GM10266 (cell line): ENCODE measurements around the gene UGT2B7.

ENCODE experiments used
- DNase-seq: peaks from one replicate; pipeline ENCODE4 v3.0.0; 2012; ENCODE audit errors: extremely low spot score
- CTCF ChIP-seq: IDR thresholded peaks from 2 replicates; pipeline ENCODE4 v1.5.1; 2012; ENCODE audit warnings: mild to moderate bottlenecking, low read depth; ENCODE audit not compliant: control insufficient read depth, insufficient read depth; ENCODE audit errors: missing control alignments

The UGT2B7 gene

GRCh38 chr4:69070590-69070989 lies 25.7 kb upstream of the UGT2B7 start:
- TF ChIP-seq CTCF, result no peak
- DNase-seq, result no peak

GRCh38 chr4:69071286-69071685 lies 25.0 kb upstream of the UGT2B7 start:
- TF ChIP-seq CTCF, result no peak
- DNase-seq, result no peak

GRCh38 chr4:69073375-69073774 lies 22.9 kb upstream of the UGT2B7 start:
- TF ChIP-seq CTCF, result no peak
- no peak for DNase-seq

- no peak for DNase-seq
- no peak for TF ChIP-seq CTCF
These were observed 21.0 kb upstream of the UGT2B7 start for GRCh38 chr4:69075061-69075792.

- TF ChIP-seq CTCF, result no peak
- no peak for DNase-seq
These were observed 17.4 kb upstream of the UGT2B7 start for GRCh38 chr4:69078852-69079251.

GRCh38 chr4:69088473-69088872 lies 7.8 kb upstream of the UGT2B7 start:
- no peak for DNase-seq

GRCh38 chr4:69089388-69089787 lies 6.9 kb upstream of the UGT2B7 start:
- TF ChIP-seq CTCF, result no peak

More at GRCh38 chr4:69088473-69088872, 7.8 kb upstream of the UGT2B7 start:
- TF ChIP-seq CTCF, result no peak

More at GRCh38 chr4:69089388-69089787, 6.9 kb upstream of the UGT2B7 start:
- DNase-seq, result no peak
